ENCODE results near the gene PTGIR.

PTGIR gene

GRCh38 chr19:46624958-46625661 lies at the start of gene PTGIR:
Gene PTGIR (minus strand): TSS chr19:46625089. CDS start chr19:46624225, 864 bp downstream.
- H3K9ac ChIP-seq (ENCODE audit: low read depth, low read length), result no peak within 1 kb of the TSS
- H3K36me3 ChIP-seq (ENCODE audit: control insufficient read depth, insufficient read depth, low read length), result no peaks in the 10 kb centered on the region
- no peaks in the 10 kb centered on the region for H3K4me1 ChIP-seq (ENCODE audit: control insufficient read depth, insufficient read depth, low read length)
- no peak within 1 kb of the TSS for H3K4me3 ChIP-seq (ENCODE audit: low read depth, low read length)
- H3K27me3 ChIP-seq (ENCODE audit: control insufficient read depth, insufficient read depth, low read length), result no peaks in the 10 kb centered on the region
- no peaks in the 10 kb centered on the region for H3K9me3 ChIP-seq (ENCODE audit: control insufficient read depth, insufficient read depth, low read length)
- H3K27ac ChIP-seq (ENCODE audit: low read depth, low read length), result no peak within 1 kb of the TSS

- no peak overlapping the region for H3K9ac ChIP-seq (ENCODE audit: low read depth, low read length)
- no peaks in the 10 kb centered on the region for H3K27me3 ChIP-seq (ENCODE audit: control insufficient read depth, insufficient read depth, low read length)
- H3K4me1 ChIP-seq (ENCODE audit: control insufficient read depth, insufficient read depth, low read length), result no peaks in the 10 kb centered on the region
- H3K36me3 ChIP-seq (ENCODE audit: control insufficient read depth, insufficient read depth, low read length), result peaks cover 23% of the 10 kb centered on the region
- no peaks in the 10 kb centered on the region for H3K9me3 ChIP-seq (ENCODE audit: control insufficient read depth, insufficient read depth, low read length)
- H3K4me3 ChIP-seq (ENCODE audit: low read depth, low read length), result no peak overlapping the region
- no peak overlapping the region for H3K27ac ChIP-seq (ENCODE audit: low read depth, low read length)
Measured at GRCh38 chr19:46670813-46671212, 45.9 kb upstream of the PTGIR start.

- Histone ChIP-seq H3K27ac (ENCODE audit: low read depth, low read length) (no peak overlapping the region), H3K9me3 (ENCODE audit: control insufficient read depth, insufficient read depth, low read length) (no peaks in the 10 kb centered on the region), H3K9ac (ENCODE audit: low read depth, low read length) (no peak overlapping the region), H3K4me3 (ENCODE audit: low read depth, low read length) (no peak overlapping the region), H3K36me3 (ENCODE audit: control insufficient read depth, insufficient read depth, low read length) (peaks cover 9% of the 10 kb centered on the region), H3K27me3 (ENCODE audit: control insufficient read depth, insufficient read depth, low read length) (no peaks in the 10 kb centered on the region), H3K4me1 (ENCODE audit: control insufficient read depth, insufficient read depth, low read length) (no peaks in the 10 kb centered on the region)
Measured at GRCh38 chr19:46668662-46669061, 43.8 kb upstream of the PTGIR start.

- Histone ChIP-seq H3K27ac (ENCODE audit: low read depth, low read length) (no peak overlapping the region), H3K4me1 (ENCODE audit: control insufficient read depth, insufficient read depth, low read length) (peaks cover 5% of the 10 kb centered on the region), H3K9ac (ENCODE audit: low read depth, low read length) (no peak overlapping the region), H3K27me3 (ENCODE audit: control insufficient read depth, insufficient read depth, low read length) (peaks cover 4% of the 10 kb centered on the region), H3K4me3 (ENCODE audit: low read depth, low read length) (no peak overlapping the region), H3K9me3 (ENCODE audit: control insufficient read depth, insufficient read depth, low read length) (no peaks in the 10 kb centered on the region), H3K36me3 (ENCODE audit: control insufficient read depth, insufficient read depth, low read length) (no peaks in the 10 kb centered on the region)
Measured at GRCh38 chr19:46665072-46665471, 40.2 kb upstream of the PTGIR start.

GRCh38 chr19:46661735-46662592 lies 37.1 kb upstream of the PTGIR start:
- peaks cover 9% of the 10 kb centered on the region for H3K27me3 ChIP-seq (ENCODE audit: control insufficient read depth, insufficient read depth, low read length)
- no peaks in the 10 kb centered on the region for H3K36me3 ChIP-seq (ENCODE audit: control insufficient read depth, insufficient read depth, low read length)
- H3K9me3 ChIP-seq (ENCODE audit: control insufficient read depth, insufficient read depth, low read length), result no peaks in the 10 kb centered on the region
- H3K9ac ChIP-seq (ENCODE audit: low read depth, low read length), result no peak overlapping the region
- H3K4me3 ChIP-seq (ENCODE audit: low read depth, low read length), result peak overlapping the region; percentile 51
- peak overlapping the region; percentile 49 for H3K27ac ChIP-seq (ENCODE audit: low read depth, low read length)
- peaks cover 12% of the 10 kb centered on the region for H3K4me1 ChIP-seq (ENCODE audit: control insufficient read depth, insufficient read depth, low read length)

- peaks cover 12% of the 10 kb centered on the region for H3K4me1 ChIP-seq (ENCODE audit: control insufficient read depth, insufficient read depth, low read length)
- peaks cover 9% of the 10 kb centered on the region for H3K27me3 ChIP-seq (ENCODE audit: control insufficient read depth, insufficient read depth, low read length)
- H3K9me3 ChIP-seq (ENCODE audit: control insufficient read depth, insufficient read depth, low read length), result no peaks in the 10 kb centered on the region
- no peak within 1 kb of the TSS for H3K9ac ChIP-seq (ENCODE audit: low read depth, low read length)
- peak within 1 kb of the TSS; percentile 49 for H3K27ac ChIP-seq (ENCODE audit: low read depth, low read length)
- H3K36me3 ChIP-seq (ENCODE audit: control insufficient read depth, insufficient read depth, low read length), result no peaks in the 10 kb centered on the region
- peak within 1 kb of the TSS; percentile 60 for H3K4me3 ChIP-seq (ENCODE audit: low read depth, low read length)
Measured at GRCh38 chr19:46661020-46661731, 36.3 kb upstream of the PTGIR start, which contains the start of gene DACT3. Gene DACT3 (minus strand): TSS chr19:46661182. CDS start chr19:46661064, 118 bp downstream.

GRCh38 chr19:46660551-46661019 lies 35.7 kb upstream of the PTGIR start:
- H3K9me3 ChIP-seq (ENCODE audit: control insufficient read depth, insufficient read depth, low read length), result no peaks in the 10 kb centered on the region
- peaks cover 9% of the 10 kb centered on the region for H3K27me3 ChIP-seq (ENCODE audit: control insufficient read depth, insufficient read depth, low read length)
- peaks cover 12% of the 10 kb centered on the region for H3K4me1 ChIP-seq (ENCODE audit: control insufficient read depth, insufficient read depth, low read length)
- no peak overlapping the region for H3K9ac ChIP-seq (ENCODE audit: low read depth, low read length)
- peak overlapping the region; percentile 60 for H3K4me3 ChIP-seq (ENCODE audit: low read depth, low read length)
- H3K27ac ChIP-seq (ENCODE audit: low read depth, low read length), result no peak overlapping the region
- H3K36me3 ChIP-seq (ENCODE audit: control insufficient read depth, insufficient read depth, low read length), result no peaks in the 10 kb centered on the region

- Histone ChIP-seq H3K27me3 (ENCODE audit: control insufficient read depth, insufficient read depth, low read length) (peaks cover 9% of the 10 kb centered on the region), H3K4me1 (ENCODE audit: control insufficient read depth, insufficient read depth, low read length) (peaks cover 13% of the 10 kb centered on the region), H3K4me3 (ENCODE audit: low read depth, low read length) (peak overlapping the region; percentile 60), H3K9ac (ENCODE audit: low read depth, low read length) (no peak overlapping the region), H3K27ac (ENCODE audit: low read depth, low read length) (no peak overlapping the region), H3K36me3 (ENCODE audit: control insufficient read depth, insufficient read depth, low read length) (no peaks in the 10 kb centered on the region), H3K9me3 (ENCODE audit: control insufficient read depth, insufficient read depth, low read length) (no peaks in the 10 kb centered on the region)
Measured at GRCh38 chr19:46660008-46660517, 35.2 kb upstream of the PTGIR start.

- no peak overlapping the region for H3K9ac ChIP-seq (ENCODE audit: low read depth, low read length)
- peaks cover 19% of the 10 kb centered on the region for H3K4me1 ChIP-seq (ENCODE audit: control insufficient read depth, insufficient read depth, low read length)
- H3K9me3 ChIP-seq (ENCODE audit: control insufficient read depth, insufficient read depth, low read length), result no peaks in the 10 kb centered on the region
- H3K36me3 ChIP-seq (ENCODE audit: control insufficient read depth, insufficient read depth, low read length), result no peaks in the 10 kb centered on the region
- H3K4me3 ChIP-seq (ENCODE audit: low read depth, low read length), result peak overlapping the region; percentile 60
- H3K27ac ChIP-seq (ENCODE audit: low read depth, low read length), result no peak overlapping the region
- H3K27me3 ChIP-seq (ENCODE audit: control insufficient read depth, insufficient read depth, low read length), result peaks cover 9% of the 10 kb centered on the region
Measured at GRCh38 chr19:46659151-46660007, 34.5 kb upstream of the PTGIR start.

- Histone ChIP-seq H3K27me3 (ENCODE audit: control insufficient read depth, insufficient read depth, low read length) (peaks cover 9% of the 10 kb centered on the region), H3K9ac (ENCODE audit: low read depth, low read length) (no peak overlapping the region), H3K9me3 (ENCODE audit: control insufficient read depth, insufficient read depth, low read length) (no peaks in the 10 kb centered on the region), H3K4me3 (ENCODE audit: low read depth, low read length) (no peak overlapping the region), H3K27ac (ENCODE audit: low read depth, low read length) (no peak overlapping the region), H3K4me1 (ENCODE audit: control insufficient read depth, insufficient read depth, low read length) (peaks cover 20% of the 10 kb centered on the region), H3K36me3 (ENCODE audit: control insufficient read depth, insufficient read depth, low read length) (no peaks in the 10 kb centered on the region)
Measured at GRCh38 chr19:46656541-46656940, 31.7 kb upstream of the PTGIR start.

Data from HUES48 (cell line).